HepG2 (cell line): ENCODE results near the gene RREB1. TPM values are rescaled to one million over a fixed set of nuclear protein-coding genes. Genes with fewer than 3 reads are reported as not detected.

ENCODE experiments used
- ARID2 ChIP-seq: sonication (generic); formaldehyde crosslinking; IDR thresholded peaks from 2 replicates; pipeline ENCODE4 v1.8.1; 2022; ENCODE audit warnings: mild to moderate bottlenecking, missing genetic modification reagents, borderline replicate concordance
- CBX2 ChIP-seq, 2 experiments: fragments of 200-600 bp in 1 of 2; sonication (generic); formaldehyde crosslinking in 1 of 2; IDR thresholded peaks; 2 replicates each; pipeline versions ENCODE4 v1.7.0 to v1.8.1; 2018 to 2022; ENCODE audit warnings: low read depth in 2 of 2, low read length in 1 of 2, mild to moderate bottlenecking in 1 of 2, missing genetic modification reagents in 1 of 2
- CEBPG ChIP-seq: IDR thresholded peaks from 2 replicates; pipeline ENCODE4 v1.6.1; 2016
- GFI1 ChIP-seq: sonication (generic); formaldehyde crosslinking; IDR thresholded peaks from 2 replicates; pipeline ENCODE4 v1.5.0; 2020; ENCODE audit warnings: missing genetic modification reagents, mild to moderate bottlenecking, borderline replicate concordance
- HNF4A ChIP-seq: sonication (generic); formaldehyde crosslinking; IDR thresholded peaks from 2 replicates; pipeline ENCODE4 v1.4.0; 2020; ENCODE audit warnings: missing genetic modification reagents
- HNF4G ChIP-seq, 2 experiments: sonication (generic) in 1 of 2; formaldehyde crosslinking in 1 of 2; IDR thresholded peaks; 2 replicates each; pipeline versions ENCODE4 v1.4.0 to v1.6.1; 2011 to 2020; ENCODE audit warnings: borderline replicate concordance in 2 of 2, low read depth in 2 of 2, mild to moderate bottlenecking in 2 of 2, low read length in 1 of 2, missing genetic modification reagents in 1 of 2, moderate library complexity in 1 of 2
- LCORL ChIP-seq, 2 experiments: fragments of 450-650 bp in 1 of 2; sonication (generic) in 1 of 2; formaldehyde crosslinking in 1 of 2; IDR thresholded peaks; 2 replicates each; pipeline versions ENCODE4 v1.5.0 to v1.6.1; 2017 to 2020; ENCODE audit warnings: antibody characterized with exemption in 1 of 2, missing genetic modification reagents in 1 of 2
- MIER2 ChIP-seq: IDR thresholded peaks from 2 replicates; pipeline ENCODE4 v1.6.1; 2016; ENCODE audit warnings: missing biosample characterization, missing genetic modification reagents
- MLX ChIP-seq: IDR thresholded peaks from 2 replicates; pipeline ENCODE4 v1.6.1; 2016
- NRL ChIP-seq: sonication (generic); formaldehyde crosslinking; IDR thresholded peaks from 2 replicates; pipeline ENCODE4 v1.5.0; 2020; ENCODE audit warnings: missing genetic modification reagents, mild to moderate bottlenecking, moderate library complexity, borderline replicate concordance
- PHF21A ChIP-seq: sonication (generic); formaldehyde crosslinking; IDR thresholded peaks from 2 replicates; pipeline ENCODE4 v1.5.0; 2020; ENCODE audit warnings: mild to moderate bottlenecking, missing genetic modification reagents
- POLR2A ChIP-seq, 2 experiments: IDR thresholded peaks; 2 replicates each; pipeline ENCODE4 v1.6.1; 2011; ENCODE audit warnings: low read depth in 2 of 2, low read length in 2 of 2, mild to moderate bottlenecking in 1 of 2, moderate library complexity in 1 of 2; ENCODE audit not compliant: insufficient read depth in 1 of 2
- SPEN ChIP-seq: sonication (generic); formaldehyde crosslinking; IDR thresholded peaks from 2 replicates; pipeline ENCODE4 v1.5.1; 2020; ENCODE audit warnings: low read depth, mild to moderate bottlenecking, missing genetic modification reagents
- THAP11 ChIP-seq: IDR thresholded peaks from 2 replicates; pipeline ENCODE4 v1.6.1; 2016; ENCODE audit warnings: missing biosample characterization, missing genetic modification reagents
- YY1 ChIP-seq: IDR thresholded peaks from 2 replicates; pipeline ENCODE4 v1.6.1; 2011; ENCODE audit warnings: low read length, low read depth, moderate library complexity, mild to moderate bottlenecking; ENCODE audit not compliant: insufficient read depth, insufficient replicate concordance
- ZMYM4 ChIP-seq: sonication (generic); formaldehyde crosslinking; IDR thresholded peaks from 2 replicates; pipeline ENCODE4 v1.8.1; 2023; ENCODE audit warnings: mild to moderate bottlenecking, missing genetic modification reagents
- ZNF12 ChIP-seq: sonication (generic); formaldehyde crosslinking; IDR thresholded peaks from 2 replicates; pipeline ENCODE4 v1.5.0; 2020; ENCODE audit warnings: missing genetic modification reagents
- ZNF326 ChIP-seq: sonication (generic); formaldehyde crosslinking; IDR thresholded peaks from 2 replicates; pipeline ENCODE4 v1.4.0; 2020; ENCODE audit warnings: missing genetic modification reagents, borderline replicate concordance
- ZNF441 ChIP-seq: sonication (generic); formaldehyde crosslinking; IDR thresholded peaks from 2 replicates; pipeline ENCODE4 v1.7.0; 2021; ENCODE audit warnings: missing genetic modification reagents, borderline replicate concordance
- ZNF772 ChIP-seq: sonication (generic); formaldehyde crosslinking; IDR thresholded peaks from 2 replicates; pipeline ENCODE4 v1.5.0; 2020; ENCODE audit warnings: mild to moderate bottlenecking, missing genetic modification reagents
- polyA plus RNA-seq, 8 experiments: library from polyadenylated mRNA; depleted of rRNA in 3 of 8; stranded (reverse) in 7 of 8; unstranded in 1 of 8; fragments of >200 nt; fragmentation: Illumina TruSeq in 4 of 8; extraction: Trizol in 4 of 8; gene quantifications; 2 replicates each; pipeline versions ENCODE4 v1.2.1 to v1.2.3, GENCODE V29; 2011 to 2016; ENCODE audit warnings: low read depth in 4 of 8, missing spikeins in 1 of 8, mixed read lengths in 1 of 8; ENCODE audit not compliant: insufficient read depth in 1 of 8
- total RNA-seq, 5 experiments: library from RNA; depleted of rRNA; stranded (reverse); fragments of >200 nt; fragmentation: Illumina TruSeq; extraction: Trizol; gene quantifications; 2 replicates each; pipeline ENCODE4 v1.2.3, GENCODE V29; 2016; ENCODE audit warnings: low read depth in 1 of 5
- TF ChIP-seq, protein P1 (sequence below): IDR thresholded peaks from 2 replicates; pipeline ENCODE4 v1.6.1; 2012; ENCODE audit warnings: inconsistent platforms
- TF ChIP-seq, protein P2 (sequence below): IDR thresholded peaks from 2 replicates; pipeline ENCODE4 v1.6.1; 2016; ENCODE audit warnings: low read depth, missing genetic modification reagents, missing compliant biosample characterization

RREB1 gene
- total and polyA plus RNA-seq, 2 of the 13 experiments (the other 11 are each of a cell fraction or from before 2014, with no cell fraction given) = 6.1 to 23.2 TPM

- no peak for TF ChIP-seq CBX2 (IDR thresholded peaks at IDR 0.05; ENCODE audit: low read depth, low read length)
- no peak for TF ChIP-seq CBX2 (CRISPR knock-in tag; IDR thresholded peaks at IDR 0.05; ENCODE audit: low read depth)
- peak; percentile 60 for TF ChIP-seq CEBPG (CRISPR knock-in tag)
- 0 out of 4 replicates have a peak, but pooled peaks of 1 of the 2 experiments have one; percentile 30 for TF ChIP-seq POLR2A (IDR thresholded peaks at IDR 0.05; ENCODE audit: insufficient read depth in 1 of 2, low read depth in 2 of 2, low read length in 2 of 2)
- TF ChIP-seq HNF4G (IDR thresholded peaks at IDR 0.05; ENCODE audit: borderline replicate concordance, low read depth, low read length) = peak; percentile 4; the same call in 1 of the 2 replicates
- TF ChIP-seq HNF4G (CRISPR knock-in tag; IDR thresholded peaks at IDR 0.05; ENCODE audit: borderline replicate concordance, low read depth) = no peak
- TF ChIP-seq MLX (CRISPR knock-in tag) = peak; percentile 87
- TF ChIP-seq ZNF326 (CRISPR knock-in tag) = no peak
- peak; percentile 56 for TF ChIP-seq YY1
- TF ChIP-seq GFI1 (CRISPR knock-in tag) = peak; percentile 90
- peak; percentile 83 for TF ChIP-seq ZNF441 (CRISPR knock-in tag)
- TF ChIP-seq ARID2 (CRISPR knock-in tag) = peak; percentile 88; the same call in 1 of the 2 replicates
- TF ChIP-seq, protein P1, sequence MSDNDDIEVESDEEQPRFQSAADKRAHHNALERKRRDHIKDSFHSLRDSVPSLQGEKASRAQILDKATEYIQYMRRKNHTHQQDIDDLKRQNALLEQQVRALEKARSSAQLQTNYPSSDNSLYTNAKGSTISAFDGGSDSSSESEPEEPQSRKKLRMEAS = peak; percentile 78
- TF ChIP-seq MIER2 (CRISPR knock-in tag) = peak; percentile 76; the same call in 1 of the 2 replicates
- TF ChIP-seq HNF4A (CRISPR knock-in tag) = peak; percentile 65
- TF ChIP-seq ZNF12 (CRISPR knock-in tag) = peak; percentile 65
- peak; percentile 66; the same call in 1 of the 2 replicates for TF ChIP-seq ZNF772
- TF ChIP-seq NRL = no peak
- TF ChIP-seq LCORL (IDR thresholded peaks at IDR 0.05) = no peak
- peak; percentile 88; the same call in 1 of the 2 replicates for TF ChIP-seq LCORL (CRISPR knock-in tag; IDR thresholded peaks at IDR 0.05)
- peak; percentile 48; the same call in 1 of the 2 replicates for TF ChIP-seq SPEN (CRISPR knock-in tag)
- TF ChIP-seq THAP11 (CRISPR knock-in tag) = peak; percentile 20; the same call in 1 of the 2 replicates
- peak; percentile 69 for TF ChIP-seq ZMYM4 (CRISPR knock-in tag)
- TF ChIP-seq, protein P2, sequence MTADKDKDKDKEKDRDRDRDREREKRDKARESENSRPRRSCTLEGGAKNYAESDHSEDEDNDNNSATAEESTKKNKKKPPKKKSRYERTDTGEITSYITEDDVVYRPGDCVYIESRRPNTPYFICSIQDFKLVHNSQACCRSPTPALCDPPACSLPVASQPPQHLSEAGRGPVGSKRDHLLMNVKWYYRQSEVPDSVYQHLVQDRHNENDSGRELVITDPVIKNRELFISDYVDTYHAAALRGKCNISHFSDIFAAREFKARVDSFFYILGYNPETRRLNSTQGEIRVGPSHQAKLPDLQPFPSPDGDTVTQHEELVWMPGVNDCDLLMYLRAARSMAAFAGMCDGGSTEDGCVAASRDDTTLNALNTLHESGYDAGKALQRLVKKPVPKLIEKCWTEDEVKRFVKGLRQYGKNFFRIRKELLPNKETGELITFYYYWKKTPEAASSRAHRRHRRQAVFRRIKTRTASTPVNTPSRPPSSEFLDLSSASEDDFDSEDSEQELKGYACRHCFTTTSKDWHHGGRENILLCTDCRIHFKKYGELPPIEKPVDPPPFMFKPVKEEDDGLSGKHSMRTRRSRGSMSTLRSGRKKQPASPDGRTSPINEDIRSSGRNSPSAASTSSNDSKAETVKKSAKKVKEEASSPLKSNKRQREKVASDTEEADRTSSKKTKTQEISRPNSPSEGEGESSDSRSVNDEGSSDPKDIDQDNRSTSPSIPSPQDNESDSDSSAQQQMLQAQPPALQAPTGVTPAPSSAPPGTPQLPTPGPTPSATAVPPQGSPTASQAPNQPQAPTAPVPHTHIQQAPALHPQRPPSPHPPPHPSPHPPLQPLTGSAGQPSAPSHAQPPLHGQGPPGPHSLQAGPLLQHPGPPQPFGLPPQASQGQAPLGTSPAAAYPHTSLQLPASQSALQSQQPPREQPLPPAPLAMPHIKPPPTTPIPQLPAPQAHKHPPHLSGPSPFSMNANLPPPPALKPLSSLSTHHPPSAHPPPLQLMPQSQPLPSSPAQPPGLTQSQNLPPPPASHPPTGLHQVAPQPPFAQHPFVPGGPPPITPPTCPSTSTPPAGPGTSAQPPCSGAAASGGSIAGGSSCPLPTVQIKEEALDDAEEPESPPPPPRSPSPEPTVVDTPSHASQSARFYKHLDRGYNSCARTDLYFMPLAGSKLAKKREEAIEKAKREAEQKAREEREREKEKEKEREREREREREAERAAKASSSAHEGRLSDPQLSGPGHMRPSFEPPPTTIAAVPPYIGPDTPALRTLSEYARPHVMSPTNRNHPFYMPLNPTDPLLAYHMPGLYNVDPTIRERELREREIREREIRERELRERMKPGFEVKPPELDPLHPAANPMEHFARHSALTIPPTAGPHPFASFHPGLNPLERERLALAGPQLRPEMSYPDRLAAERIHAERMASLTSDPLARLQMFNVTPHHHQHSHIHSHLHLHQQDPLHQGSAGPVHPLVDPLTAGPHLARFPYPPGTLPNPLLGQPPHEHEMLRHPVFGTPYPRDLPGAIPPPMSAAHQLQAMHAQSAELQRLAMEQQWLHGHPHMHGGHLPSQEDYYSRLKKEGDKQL = peak; percentile 74; the same call in 1 of the 2 replicates
- peak; percentile 88 for TF ChIP-seq PHF21A (CRISPR knock-in tag)
These were observed 57.5 kb downstream of the RREB1 start (continued) for GRCh38 chr6:7165002-7165889.
